Endothelial cell of umbilical vein (primary cell): ENCODE measurements around the gene PPEF1. TPM values are rescaled to one million over a fixed set of nuclear protein-coding genes. Genes with fewer than 3 reads are reported as not detected.

Experiments
- BruUV-seq: library from RNA; stranded (reverse); fragments of 400-500 nt; replicated peaks from 2 replicates; lab custom pipeline; 2021; lab: Mats Ljungman, UMichigan
- CTCF ChIA-PET: fragments of 300-600, 350-600 bp; sonication (Branson Sonifier 250); formaldehyde crosslinking; loops from one replicate; lab custom pipeline; 2021; ENCODE audit warnings: antibody characterized with exemption, inconsistent platforms; lab: Charles Lee
- POLR2A ChIA-PET: fragments of 300-600, 350-600 bp; sonication (Branson Sonifier 250); formaldehyde crosslinking; loops from one replicate; lab custom pipeline; 2021; ENCODE audit warnings: antibody characterized with exemption, inconsistent platforms; lab: Charles Lee
- DNase-seq: peaks from one replicate; pipeline ENCODE4 v3.0.0-alpha.2; 2011; ENCODE audit warnings: low read depth, low spot score
- FAIRE-seq: peaks from 2 replicates; lab custom pipeline; 2011; peaks lifted over from hg19 to GRCh38; lab: Jason Lieb, UNC
- H2AFZ ChIP-seq: 2 replicates; pipeline ENCODE4 v1.6.0; 2012; ENCODE audit warnings: low read depth, low read length, control low read depth, inconsistent platforms
- H3K27ac ChIP-seq: 2 replicates; pipeline ENCODE4 v1.5.1; 2011; ENCODE audit warnings: low read depth, mild to moderate bottlenecking, control low read depth, low read length, moderate library complexity; ENCODE audit not compliant: insufficient read depth
- H3K27me3 ChIP-seq, 2 experiments: 2 replicates each; pipeline versions ENCODE4 v1.6.0 to v1.6.1; 2011; ENCODE audit warnings: low read length in 2 of 2, mixed read lengths in 1 of 2; ENCODE audit not compliant: control insufficient read depth in 2 of 2, insufficient read depth in 2 of 2
- H3K36me3 ChIP-seq, 2 experiments: 2 replicates in 1 of 2; 3 replicates in 1 of 2; pipeline ENCODE4 v1.5.1; 2011; ENCODE audit warnings: low read length in 2 of 2, mild to moderate bottlenecking in 1 of 2, moderate library complexity in 1 of 2; ENCODE audit not compliant: control insufficient read depth in 2 of 2, insufficient read depth in 2 of 2; ENCODE audit errors: extremely low read depth in 1 of 2
- H3K4me1 ChIP-seq: 3 replicates; pipeline ENCODE4 v1.5.1; 2011; ENCODE audit warnings: mild to moderate bottlenecking, low read length; ENCODE audit not compliant: control insufficient read depth, insufficient read depth; ENCODE audit errors: extremely low read depth
- H3K4me2 ChIP-seq: 2 replicates; pipeline ENCODE4 v1.6.1; 2011; ENCODE audit warnings: low read length, control low read depth, mixed read lengths; ENCODE audit not compliant: insufficient read depth
- H3K4me3 ChIP-seq, 3 experiments: fragments of 200-600 bp in 1 of 3; sonication (generic), shearing (Covaris generic) in 1 of 3; replicated peaks in 1 of 3; 2 replicates each; pipeline ENCODE4 v1.5.1; 2011 to 2016; ENCODE audit warnings: control low read depth in 3 of 3, low read length in 3 of 3, mild to moderate bottlenecking in 2 of 3, inconsistent platforms in 1 of 3, low read depth in 1 of 3, moderate library complexity in 1 of 3; ENCODE audit not compliant: insufficient read depth in 1 of 3
- H3K79me2 ChIP-seq: 2 replicates; pipeline ENCODE4 v1.6.0; 2012; ENCODE audit warnings: low read length, inconsistent platforms; ENCODE audit not compliant: control insufficient read depth, insufficient read depth
- H3K9ac ChIP-seq: replicated peaks from 2 replicates; pipeline ENCODE3; 2011; ENCODE audit warnings: low read length, control low read depth; ENCODE audit not compliant: insufficient read depth; ENCODE audit errors: extremely low read depth
- H3K9me1 ChIP-seq: replicated peaks from 3 replicates; pipeline ENCODE4 v1.6.0; 2011; ENCODE audit warnings: mild to moderate bottlenecking, low read length; ENCODE audit not compliant: control insufficient read depth, insufficient read depth; ENCODE audit errors: extremely low read depth
- H3K9me3 ChIP-seq: replicated peaks from 2 replicates; pipeline ENCODE4 v1.5.1; 2012; ENCODE audit warnings: low read length, inconsistent platforms; ENCODE audit not compliant: control insufficient read depth, insufficient read depth
- H4K20me1 ChIP-seq: replicated peaks from 2 replicates; pipeline ENCODE3; 2011; ENCODE audit warnings: mild to moderate bottlenecking, low read length; ENCODE audit not compliant: control insufficient read depth, insufficient read depth; ENCODE audit errors: extremely low read depth
- EZH2 ChIP-seq: IDR thresholded peaks from 2 replicates; pipeline ENCODE4 v1.6.1; 2012; ENCODE audit warnings: borderline replicate concordance, low read depth, mild to moderate bottlenecking, moderate library complexity, low read length, inconsistent platforms; ENCODE audit not compliant: severe bottlenecking
- FOS ChIP-seq: IDR thresholded peaks from 2 replicates; pipeline ENCODE4 v1.6.1; 2011; ENCODE audit warnings: mild to moderate bottlenecking, low read length, moderate library complexity, borderline replicate concordance; ENCODE audit not compliant: insufficient read depth
- GATA2 ChIP-seq: IDR thresholded peaks from 2 replicates; pipeline ENCODE4 v1.7.0; 2011; ENCODE audit warnings: low read depth, mild to moderate bottlenecking, moderate library complexity, mixed read lengths, low read length; ENCODE audit not compliant: insufficient read length, insufficient read depth
- JUN ChIP-seq: IDR thresholded peaks from 2 replicates; pipeline ENCODE4 v1.6.1; 2011; ENCODE audit warnings: borderline replicate concordance, low read depth; ENCODE audit not compliant: insufficient read length, insufficient read depth
- MYC ChIP-seq: IDR thresholded peaks from one replicate; pipeline ENCODE4 v1.6.1; 2011; ENCODE audit warnings: mild to moderate bottlenecking, low read depth, low read length
- POLR2A ChIP-seq: IDR thresholded peaks from 2 replicates; pipeline ENCODE4 v1.6.1; 2012; ENCODE audit warnings: low read depth, mild to moderate bottlenecking, control low read depth, low read length
- POLR2AphosphoS5 ChIP-seq: IDR thresholded peaks from 2 replicates; pipeline ENCODE4 v1.6.1; 2012; ENCODE audit warnings: low read depth, mild to moderate bottlenecking, control low read depth, low read length, moderate library complexity; ENCODE audit not compliant: insufficient read depth
- dilution Hi-C: fragments of 300-500 bp; cut with MboI; formaldehyde crosslinking; loops from one replicate; pipeline ENCODE4 v1.15.0; 2019; ENCODE audit warnings: low sequenced_read_pairs; ENCODE audit not compliant: extremely low pct_ligation_motif_present
- intact Hi-C: fragments of 100-400 bp; cut with micrococcal nuclease; formaldehyde crosslinking; loops from one replicate; pipeline ENCODE4 v1.10.0; 2022
- polyA plus RNA-seq, 4 experiments: library from polyadenylated mRNA; depleted of rRNA in 3 of 4; stranded (reverse) in 3 of 4; unstranded in 1 of 4; fragments of >200 nt; gene quantifications; 2 replicates each; pipeline versions ENCODE4 v1.2.1 to v1.2.3, GENCODE V29; 2011 to 2012; ENCODE audit warnings: missing spikeins in 1 of 4
- total RNA-seq: library from RNA; stranded (reverse); gene quantifications from 2 replicates; pipeline ENCODE4 v1.2.3, GENCODE V29; 2021
- TF ChIP-seq, protein P1 (sequence below), 2 donors: IDR thresholded peaks; 1 replicate in 1 of 2; 2 replicates in 1 of 2; pipeline ENCODE4 v1.5.1; 2011; ENCODE audit warnings: low read length in 2 of 2, mild to moderate bottlenecking in 2 of 2, moderate library complexity in 2 of 2, control low read depth in 1 of 2, inconsistent platforms in 1 of 2, low read depth in 1 of 2; ENCODE audit not compliant: insufficient read depth in 1 of 2; ENCODE audit errors: extremely low read depth in 1 of 2
- TF ChIP-seq, protein P2 (sequence below): IDR thresholded peaks from 2 replicates; pipeline ENCODE4 v1.6.1; 2011; ENCODE audit not compliant: insufficient read depth, insufficient read length

Gene PPEF1
- total and polyA plus RNA-seq, 2 donors (not counting 3 experiments of a cell fraction or from before 2014, with no cell fraction given) = not detected

DNA sequence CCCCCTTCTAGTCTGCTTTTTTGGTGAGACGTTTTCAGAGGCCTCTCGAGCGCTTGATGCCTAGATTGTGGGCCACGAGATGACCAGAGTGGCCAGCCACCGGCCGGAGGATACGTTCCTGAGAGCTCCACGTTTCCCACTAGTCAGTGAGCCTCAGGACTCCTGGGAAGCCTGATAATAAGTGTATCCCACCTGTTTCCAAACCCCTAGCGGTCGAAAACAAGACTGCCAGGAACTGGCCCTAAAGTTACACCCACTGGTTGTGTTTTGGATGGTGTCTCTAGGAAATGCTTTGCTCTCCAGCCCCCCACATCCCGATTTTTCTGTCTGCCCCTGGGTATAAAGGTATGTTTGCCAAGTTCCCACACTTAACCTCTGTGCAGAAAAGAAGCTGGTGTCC is 31.0 kb upstream of the PPEF1 start:
- Histone ChIP-seq H3K79me2 (no peaks in the 10 kb centered on the region), H3K27me3 (no peaks in the 10 kb centered on the region), H3K4me3 (no peak overlapping the region), H3K9me1 (no peaks in the 10 kb centered on the region), H3K4me2 (no peak overlapping the region), H3K4me1 (no peaks in the 10 kb centered on the region), H4K20me1 (no peaks in the 10 kb centered on the region), H3K9me3 (no peaks in the 10 kb centered on the region), H3K36me3 (no peaks in the 10 kb centered on the region), H2AFZ (no peak overlapping the region), H3K9ac (no peak overlapping the region), H3K27ac (no peak overlapping the region)
- CTCF ChIA-PET = interaction anchor here (0.9 to 2.6 kb wide), 2 partner anchors 11 to 252 kb away, joined by 3 to 13 read pairs; partner anchors contain the start of gene CDKL5
- intact Hi-C loops = loop anchor here (5.0 to 10.0 kb wide), 3 partner anchors 211 to 658 kb away; partner anchors contain the start of gene PHKA2
- FAIRE-seq (no peak), DNase-seq (no peak)
- no peak for TF ChIP-seq POLR2AphosphoS5
- no peak for TF ChIP-seq POLR2A
- TF ChIP-seq, protein P1, sequence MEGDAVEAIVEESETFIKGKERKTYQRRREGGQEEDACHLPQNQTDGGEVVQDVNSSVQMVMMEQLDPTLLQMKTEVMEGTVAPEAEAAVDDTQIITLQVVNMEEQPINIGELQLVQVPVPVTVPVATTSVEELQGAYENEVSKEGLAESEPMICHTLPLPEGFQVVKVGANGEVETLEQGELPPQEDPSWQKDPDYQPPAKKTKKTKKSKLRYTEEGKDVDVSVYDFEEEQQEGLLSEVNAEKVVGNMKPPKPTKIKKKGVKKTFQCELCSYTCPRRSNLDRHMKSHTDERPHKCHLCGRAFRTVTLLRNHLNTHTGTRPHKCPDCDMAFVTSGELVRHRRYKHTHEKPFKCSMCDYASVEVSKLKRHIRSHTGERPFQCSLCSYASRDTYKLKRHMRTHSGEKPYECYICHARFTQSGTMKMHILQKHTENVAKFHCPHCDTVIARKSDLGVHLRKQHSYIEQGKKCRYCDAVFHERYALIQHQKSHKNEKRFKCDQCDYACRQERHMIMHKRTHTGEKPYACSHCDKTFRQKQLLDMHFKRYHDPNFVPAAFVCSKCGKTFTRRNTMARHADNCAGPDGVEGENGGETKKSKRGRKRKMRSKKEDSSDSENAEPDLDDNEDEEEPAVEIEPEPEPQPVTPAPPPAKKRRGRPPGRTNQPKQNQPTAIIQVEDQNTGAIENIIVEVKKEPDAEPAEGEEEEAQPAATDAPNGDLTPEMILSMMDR (IDR thresholded peaks at IDR 0.05; ENCODE audit: extremely low read depth in 1 of 2, insufficient read depth in 1 of 2, low read depth in 1 of 2, low read length in 2 of 2) = peak in 1 of 2 donors; percentile 24
- no peak for TF ChIP-seq FOS
- POLR2A ChIA-PET = no interaction called here
- BruUV-seq = no TSS peak
- dilution Hi-C loops = no loop called here

DNA sequence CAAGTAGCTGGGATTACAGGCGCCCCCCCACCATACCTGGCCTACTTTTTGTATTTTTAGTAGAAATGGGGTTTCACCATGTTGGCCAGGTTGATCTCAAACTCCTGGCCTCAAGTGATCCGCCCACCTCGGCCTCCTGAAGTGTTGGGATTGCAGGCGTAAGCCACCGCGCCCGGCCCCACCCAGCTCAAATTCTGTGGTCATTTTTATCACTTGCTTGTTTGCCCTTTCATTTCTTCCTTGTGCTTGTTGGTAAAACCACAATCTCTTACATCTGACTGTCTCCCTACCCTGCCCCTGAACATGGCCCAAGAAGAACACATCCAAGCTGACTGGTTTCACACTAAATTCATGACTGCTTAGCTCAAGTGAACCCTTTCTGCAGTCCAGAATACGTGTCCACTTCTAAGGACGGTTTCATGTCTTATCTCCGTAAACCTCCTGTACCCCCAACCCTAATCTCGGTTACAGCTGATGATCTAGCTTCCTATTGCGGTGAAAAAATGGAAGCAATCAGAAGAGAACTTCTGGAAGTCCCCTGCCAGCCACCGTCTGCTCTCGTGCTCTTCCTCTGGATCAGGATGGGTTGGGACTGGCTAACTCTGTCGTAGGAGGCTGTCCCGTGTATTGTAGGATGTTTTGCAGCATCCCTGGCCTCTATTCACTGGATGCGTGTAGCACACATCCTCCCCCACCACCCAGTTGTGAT is 30.1 kb upstream of the PPEF1 start:
- POLR2A ChIA-PET = no interaction called here
- Histone ChIP-seq H2AFZ (no peak overlapping the region), H3K36me3 (no peaks in the 10 kb centered on the region), H3K4me2 (no peak overlapping the region), H3K9ac (no peak overlapping the region), H3K4me1 (no peaks in the 10 kb centered on the region), H4K20me1 (no peaks in the 10 kb centered on the region), H3K79me2 (no peaks in the 10 kb centered on the region), H3K9me1 (no peaks in the 10 kb centered on the region), H3K27ac (no peak overlapping the region), H3K9me3 (no peaks in the 10 kb centered on the region), H3K27me3 (no peaks in the 10 kb centered on the region), H3K4me3 (no peak overlapping the region)
- DNase-seq (no peak), FAIRE-seq (no peak)
- CTCF ChIA-PET = interaction anchor here (0.9 to 2.6 kb wide), 2 partner anchors 10 to 252 kb away, joined by 3 to 13 read pairs; partner anchors contain the start of gene CDKL5
- TF ChIP-seq, protein P1 (IDR thresholded peaks at IDR 0.05; ENCODE audit: extremely low read depth in 1 of 2, insufficient read depth in 1 of 2, low read depth in 1 of 2, low read length in 2 of 2) = no peak
- TF ChIP-seq POLR2A (no peak), FOS (no peak), JUN (no peak), EZH2 (no peak), GATA2 (no peak), MYC (no peak), POLR2AphosphoS5 (no peak)
- TF ChIP-seq, protein P2, sequence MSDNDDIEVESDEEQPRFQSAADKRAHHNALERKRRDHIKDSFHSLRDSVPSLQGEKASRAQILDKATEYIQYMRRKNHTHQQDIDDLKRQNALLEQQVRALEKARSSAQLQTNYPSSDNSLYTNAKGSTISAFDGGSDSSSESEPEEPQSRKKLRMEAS = no peak
- dilution Hi-C loops = no loop called here
- no TSS peak for BruUV-seq
- intact Hi-C loops = loop anchor here (5.0 to 10.0 kb wide), 3 partner anchors 210 to 657 kb away; partner anchors contain the start of gene PHKA2
